GM20000 (cell line): ENCODE data around the gene SYTL2.
A peak's percentile ranks its signal among the peaks of the same experiment; 100 is the strongest.

Experiments
- DNase-seq: peaks from one replicate; pipeline ENCODE4 v3.0.0; 2012; ENCODE audit warnings: low spot score
- CTCF ChIP-seq: IDR thresholded peaks from 2 replicates; pipeline ENCODE4 v1.5.1; 2012; ENCODE audit warnings: mild to moderate bottlenecking, control low read depth; ENCODE audit errors: extremely low read depth, missing control alignments

SYTL2 gene

GRCh38 chr11:85697747-85698146 lies 113.2 kb downstream of the SYTL2 start:
- DNase-seq, result no peak
- TF ChIP-seq CTCF, result no peak

GRCh38 chr11:85695546-85695945 lies 115.4 kb downstream of the SYTL2 start:
- no peak for TF ChIP-seq CTCF
- no peak for DNase-seq

GRCh38 chr11:85694385-85694980 lies 116.5 kb downstream of the SYTL2 start:
- DNase-seq, result peak; percentile 22
- TF ChIP-seq CTCF, result peak; percentile 11

- no peak for TF ChIP-seq CTCF
- no peak for DNase-seq
Measured at GRCh38 chr11:85685820-85686459, 125.0 kb downstream of the SYTL2 start, which contains the start of gene CCDC89. CCDC89 (minus strand) TSS chr11:85686195; CDS start chr11:85686130, 65 bp downstream.

- no peak for TF ChIP-seq CTCF
- no peak for DNase-seq
Measured at GRCh38 chr11:85685125-85685819, 125.7 kb downstream of the SYTL2 start.

- TF ChIP-seq CTCF, result no peak
- peak; percentile 82 for DNase-seq
Measured at GRCh38 chr11:85682330-85683305, 128.3 kb downstream of the SYTL2 start.

GRCh38 chr11:85680897-85681296 lies 130.0 kb downstream of the SYTL2 start:
- no peak for DNase-seq
- no peak for TF ChIP-seq CTCF
